Colonic mucosa (tissue), 4 donors: ENCODE results near the gene TAF3. TPM values are rescaled to one million over a fixed set of nuclear protein-coding genes. Genes with fewer than 3 reads are reported as not detected.

Experiments used
- DNase-seq: peaks from one replicate; pipeline ENCODE4 v3.0.0-alpha.2; 2020
- H3K27ac ChIP-seq: fragments of 200-600 bp; one replicate; pipeline ENCODE4 v1.8.0; 2021
- H3K27me3 ChIP-seq: fragments of 200-600 bp; one replicate; pipeline ENCODE4 v1.8.0; 2021
- H3K36me3 ChIP-seq: fragments of 200-600 bp; one replicate; pipeline ENCODE4 v1.8.0; 2021
- H3K4me1 ChIP-seq: fragments of 200-600 bp; one replicate; pipeline ENCODE4 v1.8.0; 2021; ENCODE audit warnings: mild to moderate bottlenecking
- H3K4me3 ChIP-seq: fragments of 200-600 bp; one replicate; pipeline ENCODE4 v1.8.0; 2021
- H3K9ac ChIP-seq, 2 donors: one replicate each; pipeline ENCODE4 v1.7.0; 2013; ENCODE audit warnings: control low read depth in 2 of 2, low read depth in 2 of 2, low read length in 2 of 2
- H3K9me3 ChIP-seq: fragments of 200-600 bp; one replicate; pipeline ENCODE4 v1.8.0; 2021
- CTCF ChIP-seq: fragments of 200-600 bp; IDR thresholded peaks from one replicate; pipeline ENCODE4 v1.8.0; 2022; ENCODE audit warnings: antibody characterized with exemption, mild to moderate bottlenecking
- intact Hi-C: fragments of 100-400 bp; cut with DNase I; formaldehyde crosslinking; loops from one replicate; pipeline ENCODE4 v1.14.1; 2022
- total RNA-seq, 2 donors: library from RNA; stranded (reverse); fragmentation: NEBNext Ultra II Directional in 1 of 2; extraction: Animal tissue kit (Norgen Biotek cat#: 25700) in 1 of 2; gene quantifications; one replicate each; pipeline ENCODE4 v1.2.1, GENCODE V29; 2021
- donor health status: healthy.
- donor health status: DM: no; HTN: no; CAD: no.
- donor health status: DM: no; HTN: no; CAD: no.

Gene TAF3
- total RNA-seq, 2 donors from 2014 or later: 4.4 to 6.3 TPM

GRCh38 chr10:7817576-7817975 is 729 bp upstream of the TAF3 start:
- no peak for DNase-seq
- H3K9me3 ChIP-seq: no peaks in the 10 kb centered on the region
- no peaks in the 10 kb centered on the region for H3K36me3 ChIP-seq
- peak overlapping the region in 1 of 2 donors; percentile 85 for H3K9ac ChIP-seq
- H3K4me3 ChIP-seq: peak overlapping the region; percentile 80
- H3K27me3 ChIP-seq: no peaks in the 10 kb centered on the region
- H3K27ac ChIP-seq: no peak overlapping the region
- intact Hi-C loops: loop anchor here (10.0 kb wide), 1 partner anchor 53 kb away; no protein-coding TSS in a partner anchor
- no peak for TF ChIP-seq CTCF
- no peaks in the 10 kb centered on the region for H3K4me1 ChIP-seq

- TF ChIP-seq CTCF: no peak
- intact Hi-C loops: loop anchor here (10.0 kb wide), 1 partner anchor 53 kb away; no protein-coding TSS in a partner anchor
- no peaks in the 10 kb centered on the region for H3K4me1 ChIP-seq
- DNase-seq: no peak
- peak overlapping the region in 1 of 2 donors; percentile 85 for H3K9ac ChIP-seq
- no peak overlapping the region for H3K27ac ChIP-seq
- H3K27me3 ChIP-seq: no peaks in the 10 kb centered on the region
- no peaks in the 10 kb centered on the region for H3K36me3 ChIP-seq
- H3K9me3 ChIP-seq: no peaks in the 10 kb centered on the region
- peak overlapping the region; percentile 80 for H3K4me3 ChIP-seq
These were observed 366 bp upstream of the TAF3 start for GRCh38 chr10:7817984-7818294.

- peak overlapping the region; percentile 85 to 93 for H3K9ac ChIP-seq
- peak overlapping the region; percentile 80 for H3K4me3 ChIP-seq
- DNase-seq: peak; percentile 70
- no peaks in the 10 kb centered on the region for H3K9me3 ChIP-seq
- no peak overlapping the region for H3K27ac ChIP-seq
- TF ChIP-seq CTCF: no peak
- intact Hi-C loops: loop anchor here (10.0 kb wide), 1 partner anchor 54 kb away; no protein-coding TSS in a partner anchor
- H3K36me3 ChIP-seq: no peaks in the 10 kb centered on the region
- H3K27me3 ChIP-seq: no peaks in the 10 kb centered on the region
- no peaks in the 10 kb centered on the region for H3K4me1 ChIP-seq
These were observed 786 bp downstream of the TAF3 start for GRCh38 chr10:7819121-7819460.

GRCh38 chr10:7824251-7824650 is 5.9 kb downstream of the TAF3 start:
- Histone ChIP-seq H3K4me1 (no peaks in the 10 kb centered on the region), H3K9ac (no peak overlapping the region), H3K4me3 (no peak overlapping the region), H3K27ac (no peak overlapping the region), H3K36me3 (no peaks in the 10 kb centered on the region), H3K9me3 (no peaks in the 10 kb centered on the region), H3K27me3 (no peaks in the 10 kb centered on the region)
- TF ChIP-seq CTCF: no peak
- no peak for DNase-seq
- intact Hi-C loops: no loop called here

GRCh38 chr10:7826971-7827370 is 8.7 kb downstream of the TAF3 start:
- no peaks in the 10 kb centered on the region for H3K27me3 ChIP-seq
- intact Hi-C loops: no loop called here
- H3K9ac ChIP-seq: no peak overlapping the region
- H3K36me3 ChIP-seq: no peaks in the 10 kb centered on the region
- no peak for DNase-seq
- no peaks in the 10 kb centered on the region for H3K9me3 ChIP-seq
- no peaks in the 10 kb centered on the region for H3K4me1 ChIP-seq
- H3K27ac ChIP-seq: no peak overlapping the region
- TF ChIP-seq CTCF: no peak
- H3K4me3 ChIP-seq: no peak overlapping the region
